Ecto neural progenitor cell (in vitro differentiated cells): ENCODE results near the gene SELENOF.

Source experiments
- DNase-seq: peaks from one replicate; pipeline ENCODE4 v3.0.0-alpha.2; 2018; ENCODE audit warnings: low spot score

Gene SELENOF

GRCh38 chr1:86913896-86914600 lies at the start of gene SELENOF:
TSS of gene SELENOF (minus strand) at chr1:86914126. CDS start at chr1:86914111, 15 bp downstream.
- DNase-seq, result peak; percentile 98

- no peak for DNase-seq
These were observed 46.6 kb upstream of the SELENOF start for GRCh38 chr1:86960548-86960947.

GRCh38 chr1:86957221-86957620 lies 43.3 kb upstream of the SELENOF start:
- DNase-seq, result no peak

- DNase-seq, result no peak
These were observed 42.3 kb upstream of the SELENOF start for GRCh38 chr1:86956221-86956620.

GRCh38 chr1:86955678-86956077 lies 41.8 kb upstream of the SELENOF start:
- no peak for DNase-seq

GRCh38 chr1:86953167-86953566 lies 39.2 kb upstream of the SELENOF start:
- no peak for DNase-seq

- DNase-seq, result no peak
These were observed 37.5 kb upstream of the SELENOF start for GRCh38 chr1:86951430-86951829.

GRCh38 chr1:86950712-86951419 lies 36.9 kb upstream of the SELENOF start:
- no peak for DNase-seq

- DNase-seq, result no peak
These were observed 34.3 kb upstream of the SELENOF start for GRCh38 chr1:86948212-86948611.

GRCh38 chr1:86942743-86943142 lies 28.8 kb upstream of the SELENOF start:
- DNase-seq, result no peak

- DNase-seq, result no peak
These were observed 28.1 kb upstream of the SELENOF start for GRCh38 chr1:86942042-86942441.

- no peak for DNase-seq
These were observed 26.7 kb upstream of the SELENOF start for GRCh38 chr1:86940599-86940998.

GRCh38 chr1:86939406-86939805 lies 25.5 kb upstream of the SELENOF start:
- DNase-seq, result no peak

- DNase-seq, result no peak
These were observed 24.9 kb upstream of the SELENOF start for GRCh38 chr1:86938855-86939254.

GRCh38 chr1:86938450-86938849 lies 24.5 kb upstream of the SELENOF start:
- DNase-seq, result no peak

- DNase-seq, result no peak
These were observed 19.8 kb upstream of the SELENOF start for GRCh38 chr1:86933562-86934377.

GRCh38 chr1:86933051-86933450 lies 19.1 kb upstream of the SELENOF start:
- no peak for DNase-seq

GRCh38 chr1:86928819-86929218 lies 14.9 kb upstream of the SELENOF start:
- no peak for DNase-seq

GRCh38 chr1:86926883-86927282 lies 13.0 kb upstream of the SELENOF start:
- no peak for DNase-seq

- no peak for DNase-seq
These were observed 11.8 kb upstream of the SELENOF start for GRCh38 chr1:86925742-86926141.

GRCh38 chr1:86924324-86924960 lies 10.5 kb upstream of the SELENOF start:
- no peak for DNase-seq

GRCh38 chr1:86922445-86922844 lies 8.5 kb upstream of the SELENOF start:
- no peak for DNase-seq
